HL-60 (cell line): ENCODE data around the gene TIPRL.
A peak's percentile ranks its signal among the peaks of the same experiment; 100 is the strongest.

Experiments used
- DNase-seq, 2 experiments: peaks; one replicate each; pipeline ENCODE4 v3.0.0-alpha.2; 2010 to 2020; ENCODE audit warnings: low read depth in 1 of 2, low spot score in 1 of 2
- H3K27ac ChIP-seq: fragments of 250-450 bp; sonication (Bioruptor Pico); replicated peaks from 2 replicates; pipeline ENCODE4 v1.5.1; 2020; ENCODE audit warnings: mild to moderate bottlenecking, moderate library complexity
- H3K27me3 ChIP-seq: fragments of 250-450 bp; sonication (Bioruptor Pico); 2 replicates; pipeline ENCODE4 v1.5.1; 2021; ENCODE audit warnings: mild to moderate bottlenecking, moderate library complexity; ENCODE audit not compliant: insufficient read depth, poor library complexity, severe bottlenecking
- H3K4me3 ChIP-seq: replicated peaks from 2 replicates; pipeline ENCODE4 v1.5.1; 2011; ENCODE audit warnings: mild to moderate bottlenecking, control low read depth, low read length; ENCODE audit not compliant: insufficient read depth
- GABPA ChIP-seq: IDR thresholded peaks from 2 replicates; pipeline ENCODE4 v1.6.1; 2012; ENCODE audit warnings: low read depth
- POLR2AphosphoS5 ChIP-seq: IDR thresholded peaks from 2 replicates; pipeline ENCODE4 v1.6.1; 2012; ENCODE audit warnings: low read depth
- SPI1 ChIP-seq: IDR thresholded peaks from 2 replicates; pipeline ENCODE4 v1.6.1; 2012; ENCODE audit warnings: low read depth, mild to moderate bottlenecking, borderline replicate concordance
- TF ChIP-seq, protein P1 (sequence below): IDR thresholded peaks from 2 replicates; pipeline ENCODE4 v1.6.1; 2012; ENCODE audit warnings: low read depth; ENCODE audit not compliant: insufficient replicate concordance
- TF ChIP-seq, protein P2 (sequence below): IDR thresholded peaks from one replicate; pipeline ENCODE4 v1.5.1; 2011; ENCODE audit warnings: low read length, control low read depth, inconsistent platforms; ENCODE audit not compliant: insufficient read depth

Gene TIPRL

DNA sequence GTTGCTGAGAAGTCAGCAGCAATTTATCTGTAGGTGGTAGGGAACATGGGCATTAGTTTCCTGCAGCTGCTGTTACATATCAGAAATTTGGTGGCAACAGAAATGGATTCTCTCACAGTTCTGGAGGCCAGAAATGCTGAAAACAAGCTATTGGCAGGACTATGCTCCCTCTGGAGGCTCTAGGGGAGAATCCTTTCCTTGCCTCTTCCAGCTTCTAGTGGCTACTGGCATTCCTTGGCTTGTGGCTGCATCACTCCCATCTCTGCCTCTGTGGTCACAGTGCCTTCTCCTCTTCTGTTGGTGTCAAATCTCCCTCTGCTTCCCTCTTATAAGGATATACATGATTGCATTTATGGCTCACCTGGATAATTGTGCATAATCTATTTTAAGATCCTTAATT, 44.5 kb downstream of the TIPRL start:
- TF ChIP-seq POLR2AphosphoS5: no peak
- TF ChIP-seq SPI1: no peak
- TF ChIP-seq, protein P1, sequence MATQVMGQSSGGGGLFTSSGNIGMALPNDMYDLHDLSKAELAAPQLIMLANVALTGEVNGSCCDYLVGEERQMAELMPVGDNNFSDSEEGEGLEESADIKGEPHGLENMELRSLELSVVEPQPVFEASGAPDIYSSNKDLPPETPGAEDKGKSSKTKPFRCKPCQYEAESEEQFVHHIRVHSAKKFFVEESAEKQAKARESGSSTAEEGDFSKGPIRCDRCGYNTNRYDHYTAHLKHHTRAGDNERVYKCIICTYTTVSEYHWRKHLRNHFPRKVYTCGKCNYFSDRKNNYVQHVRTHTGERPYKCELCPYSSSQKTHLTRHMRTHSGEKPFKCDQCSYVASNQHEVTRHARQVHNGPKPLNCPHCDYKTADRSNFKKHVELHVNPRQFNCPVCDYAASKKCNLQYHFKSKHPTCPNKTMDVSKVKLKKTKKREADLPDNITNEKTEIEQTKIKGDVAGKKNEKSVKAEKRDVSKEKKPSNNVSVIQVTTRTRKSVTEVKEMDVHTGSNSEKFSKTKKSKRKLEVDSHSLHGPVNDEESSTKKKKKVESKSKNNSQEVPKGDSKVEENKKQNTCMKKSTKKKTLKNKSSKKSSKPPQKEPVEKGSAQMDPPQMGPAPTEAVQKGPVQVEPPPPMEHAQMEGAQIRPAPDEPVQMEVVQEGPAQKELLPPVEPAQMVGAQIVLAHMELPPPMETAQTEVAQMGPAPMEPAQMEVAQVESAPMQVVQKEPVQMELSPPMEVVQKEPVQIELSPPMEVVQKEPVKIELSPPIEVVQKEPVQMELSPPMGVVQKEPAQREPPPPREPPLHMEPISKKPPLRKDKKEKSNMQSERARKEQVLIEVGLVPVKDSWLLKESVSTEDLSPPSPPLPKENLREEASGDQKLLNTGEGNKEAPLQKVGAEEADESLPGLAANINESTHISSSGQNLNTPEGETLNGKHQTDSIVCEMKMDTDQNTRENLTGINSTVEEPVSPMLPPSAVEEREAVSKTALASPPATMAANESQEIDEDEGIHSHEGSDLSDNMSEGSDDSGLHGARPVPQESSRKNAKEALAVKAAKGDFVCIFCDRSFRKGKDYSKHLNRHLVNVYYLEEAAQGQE: no peak
- TF ChIP-seq, protein P2, sequence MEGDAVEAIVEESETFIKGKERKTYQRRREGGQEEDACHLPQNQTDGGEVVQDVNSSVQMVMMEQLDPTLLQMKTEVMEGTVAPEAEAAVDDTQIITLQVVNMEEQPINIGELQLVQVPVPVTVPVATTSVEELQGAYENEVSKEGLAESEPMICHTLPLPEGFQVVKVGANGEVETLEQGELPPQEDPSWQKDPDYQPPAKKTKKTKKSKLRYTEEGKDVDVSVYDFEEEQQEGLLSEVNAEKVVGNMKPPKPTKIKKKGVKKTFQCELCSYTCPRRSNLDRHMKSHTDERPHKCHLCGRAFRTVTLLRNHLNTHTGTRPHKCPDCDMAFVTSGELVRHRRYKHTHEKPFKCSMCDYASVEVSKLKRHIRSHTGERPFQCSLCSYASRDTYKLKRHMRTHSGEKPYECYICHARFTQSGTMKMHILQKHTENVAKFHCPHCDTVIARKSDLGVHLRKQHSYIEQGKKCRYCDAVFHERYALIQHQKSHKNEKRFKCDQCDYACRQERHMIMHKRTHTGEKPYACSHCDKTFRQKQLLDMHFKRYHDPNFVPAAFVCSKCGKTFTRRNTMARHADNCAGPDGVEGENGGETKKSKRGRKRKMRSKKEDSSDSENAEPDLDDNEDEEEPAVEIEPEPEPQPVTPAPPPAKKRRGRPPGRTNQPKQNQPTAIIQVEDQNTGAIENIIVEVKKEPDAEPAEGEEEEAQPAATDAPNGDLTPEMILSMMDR: no peak
- no peak for TF ChIP-seq GABPA
- Histone ChIP-seq H3K4me3 (no peak overlapping the region), H3K27ac (no peak overlapping the region), H3K27me3 (no peaks in the 10 kb centered on the region)
- no peak for DNase-seq

DNA sequence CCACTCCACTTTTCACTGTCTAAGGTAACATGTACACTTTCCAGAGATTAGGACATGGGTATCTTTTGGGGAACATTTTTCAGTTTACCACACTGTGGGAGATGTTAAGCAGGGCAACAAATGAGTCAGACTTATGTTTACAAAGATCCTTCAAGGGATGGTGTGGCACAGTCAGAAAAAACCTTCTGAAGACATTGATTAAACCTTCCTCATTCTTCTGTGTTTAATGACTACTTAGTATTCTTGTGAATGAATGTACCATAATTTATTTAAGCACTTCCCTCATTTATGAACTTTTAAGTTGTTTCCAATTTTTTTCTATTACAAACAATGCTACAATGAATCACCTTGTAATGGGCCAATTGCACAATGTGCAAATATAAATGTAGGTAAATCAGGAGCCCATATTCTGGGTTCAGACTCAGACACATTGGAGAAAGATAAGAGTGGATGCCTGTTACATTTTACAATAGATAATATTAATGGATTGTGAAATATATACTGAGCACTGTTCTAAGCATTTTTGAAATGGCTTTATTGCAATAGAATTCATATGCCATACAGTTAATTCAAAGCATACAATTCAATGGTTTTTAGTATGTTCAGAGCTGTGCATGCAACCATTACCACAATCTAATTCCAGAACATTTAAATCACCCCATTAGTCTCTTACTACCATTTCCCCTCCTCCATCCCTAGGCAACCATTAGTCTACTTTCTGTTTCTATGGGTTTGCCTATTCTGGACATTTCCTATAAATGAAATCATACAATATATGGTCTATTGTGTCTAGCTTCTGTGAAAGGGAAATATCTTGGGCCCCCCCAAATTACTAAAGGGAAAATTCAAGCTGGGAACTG, 45.1 kb downstream of the TIPRL start:
- no peak for DNase-seq
- Histone ChIP-seq H3K4me3 (no peak overlapping the region), H3K27ac (no peak overlapping the region), H3K27me3 (no peaks in the 10 kb centered on the region)
- TF ChIP-seq, protein P1: no peak
- TF ChIP-seq, protein P2: no peak
- TF ChIP-seq SPI1 (no peak), POLR2AphosphoS5 (no peak), GABPA (no peak)

DNA sequence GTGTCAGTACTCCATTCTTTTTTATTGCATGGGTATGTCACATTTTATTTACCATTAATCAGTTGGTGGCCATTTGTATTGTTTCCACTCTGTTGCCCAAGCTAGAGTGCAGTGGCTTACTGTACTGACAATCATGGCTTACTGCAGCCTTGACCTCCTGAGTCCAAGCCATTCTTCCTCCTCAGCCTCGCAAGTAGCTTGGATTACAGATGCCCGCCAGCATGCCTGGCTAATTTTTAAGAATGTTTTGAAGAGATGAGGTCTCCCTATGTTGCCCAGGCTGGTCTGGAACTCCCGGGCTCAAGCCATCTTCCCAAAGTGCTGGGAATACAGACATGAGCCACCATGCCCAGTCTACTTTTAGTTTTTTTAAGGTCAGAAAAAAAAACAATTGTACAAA, 46.2 kb downstream of the TIPRL start:
- Histone ChIP-seq H3K4me3 (no peak overlapping the region), H3K27ac (peak overlapping the region; percentile 94; the same call in 1 of the 2 replicates), H3K27me3 (no peaks in the 10 kb centered on the region)
- no peak for DNase-seq
- no peak for TF ChIP-seq GABPA
- TF ChIP-seq, protein P1: no peak
- TF ChIP-seq, protein P2: no peak
- no peak for TF ChIP-seq SPI1
- TF ChIP-seq POLR2AphosphoS5: no peak
